H1 (cell line): Measurements from ENCODE around the gene JAKMIP1. TPM values are rescaled to one million over a fixed set of nuclear protein-coding genes. Genes with fewer than 3 reads are reported as not detected.

Source experiments
- EZH2 ChIP-seq: fragments of 200-600 bp; sonication (generic); IDR thresholded peaks from 2 replicates; pipeline ENCODE4 v1.7.1; 2012; ENCODE audit warnings: low read depth, mild to moderate bottlenecking, moderate library complexity, low read length, inconsistent platforms; ENCODE audit not compliant: severe bottlenecking
- RBBP5 ChIP-seq: IDR thresholded peaks from 2 replicates; pipeline ENCODE4 v1.7.1; 2012; ENCODE audit warnings: low read depth, mild to moderate bottlenecking, inconsistent platforms, low read length, moderate library complexity, borderline replicate concordance
- SIX5 ChIP-seq: IDR thresholded peaks from 2 replicates; pipeline ENCODE4 v1.6.1; 2011; ENCODE audit warnings: mild to moderate bottlenecking, low read depth, low read length
- SP2 ChIP-seq: IDR thresholded peaks from 2 replicates; pipeline ENCODE4 v1.6.1; 2012; ENCODE audit warnings: mild to moderate bottlenecking, low read length, inconsistent platforms
- ZNF274 ChIP-seq: IDR thresholded peaks from 2 replicates; pipeline ENCODE4 v1.7.0; 2012; ENCODE audit warnings: low read length, borderline replicate concordance; ENCODE audit errors: extremely low read depth
- polyA plus RNA-seq, 7 experiments: library from polyadenylated mRNA; depleted of rRNA in 3 of 7; stranded (reverse) in 5 of 7; unstranded in 2 of 7; fragments of >200 nt in 5 of 7; fragments of 200-250 nt in 2 of 7; gene quantifications; 1 replicate in 5 of 7; 2 replicates in 1 of 7; 4 replicates in 1 of 7; pipeline versions ENCODE4 v1.2.1 to v1.2.3, GENCODE V29; 2011 to 2013; ENCODE audit warnings: missing spikeins in 2 of 7, mixed read lengths in 2 of 7
- total RNA-seq: library from RNA; stranded (reverse); fragmentation: NEBNext Ultra II Directional; extraction: Animal tissue kit (Norgen Biotek cat#: 25700); gene quantifications from 2 replicates; pipeline ENCODE4 v1.2.1, GENCODE V29; 2021

JAKMIP1 gene
- total and polyA plus RNA-seq, 2 of the 8 experiments (the other 6 are each of a cell fraction or from before 2014, with no cell fraction given) = 2.5 to 4.4 TPM

DNA sequence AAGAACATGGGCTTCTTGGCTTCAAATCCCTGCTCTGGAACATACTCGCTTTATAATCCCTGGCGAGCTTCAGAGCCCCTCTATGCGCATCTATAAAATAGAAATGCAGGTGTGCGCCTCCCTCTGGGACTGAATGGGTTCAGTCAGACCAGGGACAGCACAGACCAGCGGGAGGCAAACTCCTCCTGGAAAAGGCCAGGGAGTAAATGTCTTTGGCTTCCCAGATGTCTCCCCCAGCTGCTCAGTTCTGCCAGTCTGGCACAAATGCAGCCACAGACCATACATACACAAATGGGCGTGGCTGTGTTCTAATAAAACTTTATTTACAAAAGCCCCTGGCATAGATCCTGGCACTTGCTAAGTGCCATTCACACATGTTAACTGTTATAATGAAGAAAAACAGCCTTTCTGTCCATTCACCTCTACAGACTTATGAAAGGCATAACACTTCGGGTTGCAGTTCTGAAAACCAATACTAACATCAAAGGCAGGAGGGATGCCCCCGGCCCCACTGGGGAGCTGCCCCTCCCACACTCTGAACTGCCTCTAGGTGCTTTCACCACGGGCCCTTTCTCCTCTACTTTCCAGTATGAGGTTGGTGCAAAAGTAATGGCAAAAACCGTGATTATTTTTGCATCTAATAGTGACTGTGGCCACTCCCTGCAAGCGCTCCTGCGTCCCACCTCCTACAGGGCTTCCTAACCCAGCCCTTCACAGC lies 4.6 kb downstream of the JAKMIP1 start (continued):
- TF ChIP-seq EZH2 = no peak
- no peak for TF ChIP-seq SP2
- no peak for TF ChIP-seq SIX5
- TF ChIP-seq ZNF274 = no peak
- TF ChIP-seq RBBP5 = no peak
